GM06990 (cell line): ENCODE results near the gene STIL.
"Not testable (repeated sequence)": the region's sequence is repeated elsewhere in the genome, so short reads cannot be mapped to it uniquely, and the experiment has no call there.

ENCODE experiments used
- DNase-seq: peaks from one replicate; pipeline ENCODE4 v3.0.0-alpha.2; 2011; ENCODE audit not compliant: insufficient read length; ENCODE audit errors: extremely low read depth
- H3K27me3 ChIP-seq: replicated peaks from 2 replicates; pipeline ENCODE4 v1.6.0; 2011; ENCODE audit warnings: low read length; ENCODE audit not compliant: control insufficient read depth, insufficient read depth
- H3K36me3 ChIP-seq: 2 replicates; pipeline ENCODE4 v1.5.1; 2011; ENCODE audit warnings: low read length; ENCODE audit not compliant: control insufficient read depth, insufficient read depth
- H3K4me3 ChIP-seq: replicated peaks from 2 replicates; pipeline ENCODE4 v1.5.1; 2011; ENCODE audit warnings: low read depth, mild to moderate bottlenecking, control low read depth, low read length
- CTCF ChIP-seq: IDR thresholded peaks from 2 replicates; pipeline ENCODE4 v1.5.1; 2011; ENCODE audit warnings: low read length, control low read depth, mild to moderate bottlenecking, inconsistent platforms; ENCODE audit not compliant: insufficient read depth, poor library complexity, severe bottlenecking

The STIL gene

GRCh38 chr1:47207803-47208373, 106.1 kb downstream of the STIL start:
- no peak overlapping the region for H3K4me3 ChIP-seq
- DNase-seq: no peak
- H3K27me3 ChIP-seq: peaks cover 4% of the 10 kb centered on the region; the same call in 1 of the 2 replicates
- H3K36me3 ChIP-seq: no peaks in the 10 kb centered on the region
- no peak for TF ChIP-seq CTCF

GRCh38 chr1:47205918-47206317, 108.0 kb downstream of the STIL start:
- H3K4me3 ChIP-seq: no peak overlapping the region

GRCh38 chr1:47203504-47203903, 110.4 kb downstream of the STIL start:
- not testable (repeated sequence) for H3K4me3 ChIP-seq, DNase-seq, H3K36me3 ChIP-seq, H3K27me3 ChIP-seq

More at GRCh38 chr1:47205918-47206317, 108.0 kb downstream of the STIL start:
- no peak for TF ChIP-seq CTCF
- Histone ChIP-seq H3K36me3 (no peaks in the 10 kb centered on the region), H3K27me3 (peaks cover 4% of the 10 kb centered on the region; the same call in 1 of the 2 replicates)
- no peak for DNase-seq

- DNase-seq: no peak
Observed at GRCh38 chr1:47201179-47201578, 112.8 kb downstream of the STIL start.

More at GRCh38 chr1:47201179-47201578, 112.8 kb downstream of the STIL start:
- Histone ChIP-seq H3K36me3 (no peaks in the 10 kb centered on the region), H3K27me3 (no peaks in the 10 kb centered on the region), H3K4me3 (no peak overlapping the region)
- TF ChIP-seq CTCF: no peak
